ENCODE data around the gene CALML5. TPM values are rescaled to one million over a fixed set of nuclear protein-coding genes. Genes with fewer than 3 reads are reported as not detected.

CALML5 gene
- total RNA-seq, 1 donor from 2014 or later, result not detected

DNA sequence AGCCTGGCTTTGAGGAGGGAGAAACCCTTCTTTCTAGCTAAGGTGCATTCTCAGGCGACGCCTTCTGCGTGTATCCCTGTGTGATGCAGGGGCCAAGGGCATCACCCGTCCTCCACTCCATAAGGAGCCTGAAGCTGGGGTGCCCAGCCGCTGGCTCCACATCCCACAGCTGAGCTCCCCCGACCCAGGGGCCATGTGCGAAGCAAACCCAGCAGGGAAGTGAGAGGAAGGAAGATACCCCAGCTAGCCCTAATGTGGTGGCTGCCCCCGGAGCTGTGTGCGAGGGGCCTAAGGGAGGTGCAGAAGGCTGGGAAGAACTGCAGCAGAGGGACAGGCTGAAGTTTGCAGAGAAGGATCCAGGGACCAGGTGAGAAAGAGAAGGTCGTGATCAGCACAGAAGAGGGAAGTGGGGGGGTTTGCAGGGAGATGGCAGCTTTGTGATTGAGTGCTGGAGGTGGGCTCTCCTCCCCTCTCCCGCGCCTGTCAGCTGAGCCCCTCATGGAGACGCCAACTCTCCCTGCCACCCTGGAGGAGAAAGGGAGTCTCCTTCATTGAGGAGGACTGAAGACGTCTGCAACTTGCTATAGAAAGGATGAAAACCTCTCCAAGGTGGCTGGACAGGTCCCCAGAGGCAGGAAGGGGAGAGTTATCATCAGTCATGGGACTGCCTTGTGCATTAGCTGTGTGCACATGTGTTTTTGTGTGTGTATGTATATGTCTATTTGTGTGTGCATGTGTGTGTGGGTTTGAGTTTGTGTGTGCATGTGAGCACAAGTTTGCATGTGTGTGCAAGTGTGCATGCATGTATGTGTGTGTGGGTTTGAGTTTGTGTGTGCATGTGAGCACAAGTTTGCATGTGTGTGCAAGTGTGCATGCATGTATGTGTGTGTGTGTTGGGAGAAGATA, 3.5 kb upstream of the CALML5 start:
- intact Hi-C loops (cut with micrococcal nuclease), result no loop called here

DNA sequence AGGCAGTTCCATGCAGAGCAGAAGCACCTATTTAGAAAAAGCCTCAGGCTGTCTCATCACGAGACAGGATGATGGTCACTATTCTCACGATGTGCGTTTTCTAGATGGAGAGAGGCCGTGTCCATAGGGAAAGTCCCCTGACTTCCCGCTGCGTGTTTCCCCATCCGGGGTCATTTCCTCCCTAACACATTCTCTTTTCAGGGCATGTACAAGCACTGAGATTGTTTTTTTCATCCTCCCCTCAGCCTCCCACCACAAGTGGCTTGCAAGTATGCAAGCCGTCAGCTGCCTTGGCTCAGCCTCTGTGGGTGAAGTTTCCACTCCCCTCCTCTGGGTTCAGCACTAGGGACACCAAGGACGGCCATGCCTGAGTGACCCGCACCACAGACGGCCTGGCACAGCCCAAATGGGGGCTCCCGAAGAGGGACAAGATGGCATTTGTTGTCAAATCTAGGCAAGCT, 2.7 kb upstream of the CALML5 start:
- intact Hi-C loops (cut with micrococcal nuclease), result no loop called here

DNA sequence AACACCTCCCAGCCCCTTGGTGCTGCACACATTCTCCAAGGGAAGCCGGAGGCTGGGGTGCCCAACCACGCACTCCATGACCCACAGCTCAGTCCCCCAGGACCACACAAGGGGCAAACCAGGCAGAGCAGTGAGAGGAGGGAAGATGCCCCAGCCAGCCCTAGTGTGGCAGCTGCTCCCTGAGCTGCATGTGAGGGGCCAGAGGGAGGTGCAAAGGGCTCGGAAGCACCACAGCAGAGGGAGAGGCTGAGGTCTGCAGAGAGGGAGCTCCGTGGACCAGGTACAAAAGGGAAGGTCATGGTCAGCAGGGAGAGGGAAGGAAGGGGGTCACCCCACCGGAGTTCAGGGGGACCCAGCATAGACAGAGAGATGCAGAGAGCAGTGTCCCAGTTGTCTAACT, 1.5 kb upstream of the CALML5 start:
- intact Hi-C loops (cut with micrococcal nuclease), result no loop called here

DNA sequence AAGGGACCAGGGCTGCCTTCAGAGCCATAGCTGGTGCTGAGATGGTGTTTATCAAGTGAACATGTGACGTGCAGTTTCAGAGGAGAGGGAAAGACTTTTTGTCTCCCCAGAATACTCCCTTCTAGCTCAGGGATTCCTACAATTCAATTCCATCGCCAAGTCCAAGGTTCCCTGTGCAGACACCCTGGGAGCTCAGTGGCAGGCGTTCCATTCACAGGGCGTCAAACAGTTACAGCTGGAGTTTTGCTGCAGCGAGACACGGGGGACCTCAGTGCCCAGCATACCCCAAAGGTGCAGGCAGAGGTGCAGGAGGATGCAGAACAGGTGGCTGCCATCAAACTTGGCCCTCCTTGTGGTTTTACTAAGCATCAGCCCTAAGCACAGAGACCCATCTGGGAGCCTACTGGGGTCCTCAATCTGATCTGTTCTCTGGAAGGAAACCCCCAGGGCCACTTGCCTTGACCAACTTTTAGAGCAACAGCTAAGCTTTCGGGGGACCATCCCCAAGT, 846 bp upstream of the CALML5 start:
- intact Hi-C loops (cut with micrococcal nuclease), result no loop called here

DNA sequence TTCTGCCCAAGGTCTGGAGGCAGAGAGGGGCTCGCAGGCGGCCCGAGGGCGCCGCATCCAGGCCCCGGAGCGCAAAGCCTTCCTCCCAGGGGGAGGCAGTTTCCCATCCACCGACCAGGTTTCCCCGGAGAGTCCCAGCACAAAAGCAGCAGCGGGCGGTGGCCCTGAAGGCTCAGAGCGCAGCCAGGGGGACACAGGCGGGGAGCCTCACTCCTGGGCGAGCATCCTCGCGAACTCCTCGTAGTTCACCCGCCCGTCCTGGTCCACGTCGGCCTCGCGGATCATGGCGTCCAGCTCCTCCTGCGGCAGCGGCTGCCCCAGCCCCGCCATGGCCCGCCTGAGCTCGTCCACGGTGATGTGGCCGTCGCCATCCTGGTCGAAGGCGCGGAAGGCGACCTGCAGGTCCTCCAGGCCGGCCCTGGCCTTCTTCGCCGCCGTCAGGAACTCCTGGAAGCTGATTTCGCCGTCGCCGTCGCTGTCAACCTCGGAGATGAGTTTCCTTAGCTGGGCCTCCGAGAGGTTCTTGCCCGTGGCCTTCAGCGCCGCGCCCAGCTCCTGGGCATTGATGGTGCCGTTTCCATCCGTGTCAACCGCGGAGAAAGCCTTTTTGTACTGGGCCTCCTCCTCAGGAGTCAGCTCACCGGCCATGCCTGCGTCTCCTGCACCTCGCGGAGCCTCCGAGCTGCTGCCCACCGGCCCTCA, 428 bp downstream of the CALML5 start:
- intact Hi-C loops (cut with micrococcal nuclease), result no loop called here

DNA sequence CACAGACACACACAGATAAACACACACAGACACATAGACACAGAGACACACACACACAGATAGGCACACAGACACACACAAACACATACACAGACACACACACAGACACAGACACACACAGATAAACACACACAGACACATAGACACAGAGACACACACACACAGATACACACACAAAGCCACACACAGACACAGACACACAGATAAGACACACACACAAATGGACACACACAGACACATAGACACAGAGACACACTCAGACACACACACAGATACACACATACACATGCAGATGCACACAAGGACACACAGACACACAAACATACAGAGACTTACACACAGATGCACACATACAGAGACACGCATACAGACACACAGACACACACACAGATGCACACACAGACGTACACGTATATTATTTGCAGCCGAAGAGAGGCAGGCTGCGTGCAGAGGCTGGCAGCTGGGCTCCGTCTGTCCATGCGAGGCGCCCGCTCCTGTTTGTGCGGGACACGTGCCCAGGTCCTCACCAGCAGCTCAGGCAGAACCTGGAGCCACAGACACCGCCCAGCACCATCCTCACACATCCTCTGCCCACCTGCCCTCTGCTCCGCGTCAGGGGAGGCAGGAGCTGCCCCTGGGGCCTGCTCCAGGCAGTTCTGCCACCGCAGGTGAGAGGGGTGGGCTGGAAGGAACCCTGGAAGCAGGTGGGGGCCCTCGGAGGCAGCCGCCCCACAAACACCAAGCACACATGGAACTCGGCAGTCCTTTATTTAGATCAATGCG, 1.2 kb downstream of the CALML5 start:
- intact Hi-C loops (cut with micrococcal nuclease), result no loop called here

DNA sequence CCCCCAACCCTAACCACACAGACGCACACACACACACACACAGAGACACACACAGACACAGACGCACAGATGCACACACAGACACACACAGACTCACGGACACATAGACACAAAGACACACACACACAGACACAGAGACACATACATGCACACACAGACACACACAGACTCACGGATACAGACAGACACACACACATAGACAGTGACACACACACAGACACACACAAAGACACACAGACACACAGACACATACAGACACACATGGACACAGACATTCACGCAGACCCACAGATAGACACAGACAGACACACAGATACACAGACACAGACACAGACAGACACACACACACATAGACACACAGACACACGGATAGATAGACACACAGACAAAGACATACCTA, 2.1 kb downstream of the CALML5 start:
- intact Hi-C loops (cut with micrococcal nuclease), result no loop called here

DNA sequence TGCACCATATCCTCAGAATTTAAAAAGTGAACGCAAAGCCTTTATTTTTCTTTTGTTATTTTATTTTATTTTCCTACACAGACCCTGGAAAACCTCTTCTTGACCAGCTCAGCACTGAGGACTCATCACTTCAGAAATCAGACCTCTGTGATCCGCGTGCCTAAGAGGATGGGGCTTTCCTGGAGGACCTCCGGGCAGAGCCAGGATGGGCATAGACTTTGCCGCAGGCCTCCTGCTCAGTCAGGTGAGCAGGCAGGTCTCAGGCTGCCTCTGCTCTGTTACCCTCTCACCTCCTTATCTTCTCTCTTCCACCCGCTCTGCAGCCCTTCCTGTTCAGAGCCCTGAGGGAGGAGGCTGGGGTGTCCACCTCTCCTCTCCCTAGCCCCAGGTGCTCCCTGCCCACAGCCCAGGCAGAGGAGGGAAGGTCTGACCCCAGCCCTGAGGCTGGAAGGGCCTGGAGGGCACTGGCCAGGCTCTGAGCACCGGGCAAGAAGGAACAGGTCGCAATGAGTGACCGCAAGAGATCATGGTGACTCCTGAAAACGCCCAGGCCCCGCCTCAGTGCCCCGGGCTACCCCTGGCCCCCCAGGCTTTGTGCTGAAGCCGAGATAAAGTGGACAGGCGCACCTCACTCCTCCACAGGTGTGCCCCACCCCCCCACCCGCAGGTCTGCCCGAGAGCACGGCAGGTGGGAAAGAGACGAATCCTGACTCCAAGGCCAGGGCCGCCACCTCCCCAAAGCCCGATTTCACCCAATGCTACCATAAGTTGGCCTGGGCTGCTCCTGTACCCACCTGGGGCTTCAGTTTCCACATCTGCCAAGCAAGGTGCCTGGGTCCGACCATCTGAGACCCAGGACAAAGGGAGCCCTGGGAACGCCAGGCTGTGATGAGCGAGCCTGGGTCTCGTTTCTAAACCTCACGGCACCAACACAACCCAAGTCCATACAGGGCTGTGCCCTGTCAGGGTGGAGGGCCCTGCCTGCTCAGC, 2.8 kb downstream of the CALML5 start:
- intact Hi-C loops (cut with micrococcal nuclease), result no loop called here

DNA sequence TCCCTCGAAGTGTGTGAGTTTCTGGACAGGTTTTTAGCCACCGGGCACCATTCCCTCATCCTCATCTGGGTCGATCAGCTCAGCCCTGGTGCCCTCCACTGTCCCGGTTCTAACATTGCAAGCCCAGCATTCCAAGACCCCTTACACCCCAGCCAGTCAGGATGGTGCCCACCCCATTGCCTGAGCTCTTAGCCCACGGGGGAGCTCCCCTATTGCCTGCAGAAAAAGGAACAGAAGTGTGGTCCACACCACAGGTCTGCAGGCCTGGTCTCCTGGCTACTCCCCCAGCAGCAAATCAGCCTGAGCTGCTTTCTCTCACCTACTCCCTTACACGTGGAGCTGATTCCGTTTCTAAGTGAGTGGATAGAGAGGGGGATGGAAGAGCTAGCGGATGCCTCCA, 4.8 kb downstream of the CALML5 start:
- intact Hi-C loops (cut with micrococcal nuclease), result no loop called here

DNA sequence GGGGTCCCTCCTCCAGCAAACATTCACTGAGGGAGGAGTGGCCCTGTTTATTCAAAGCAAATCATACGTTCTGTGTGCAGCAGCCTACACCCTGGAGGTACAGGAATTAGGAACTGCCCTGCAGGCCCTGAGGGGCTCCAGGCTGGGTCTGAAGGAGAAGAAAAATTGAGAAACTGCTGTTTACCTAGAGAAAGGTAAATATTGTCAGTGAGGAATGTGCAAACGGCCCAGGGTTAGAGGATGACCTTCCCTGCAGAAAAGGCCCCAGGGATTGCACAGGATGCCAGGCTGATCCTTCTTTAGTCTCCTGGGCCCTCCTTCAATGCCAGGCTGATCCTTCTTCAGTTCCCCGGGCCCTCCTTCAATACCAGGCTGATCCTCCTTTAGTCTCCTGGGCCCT, 5.7 kb downstream of the CALML5 start:
- intact Hi-C loops (cut with micrococcal nuclease), result no loop called here

DNA sequence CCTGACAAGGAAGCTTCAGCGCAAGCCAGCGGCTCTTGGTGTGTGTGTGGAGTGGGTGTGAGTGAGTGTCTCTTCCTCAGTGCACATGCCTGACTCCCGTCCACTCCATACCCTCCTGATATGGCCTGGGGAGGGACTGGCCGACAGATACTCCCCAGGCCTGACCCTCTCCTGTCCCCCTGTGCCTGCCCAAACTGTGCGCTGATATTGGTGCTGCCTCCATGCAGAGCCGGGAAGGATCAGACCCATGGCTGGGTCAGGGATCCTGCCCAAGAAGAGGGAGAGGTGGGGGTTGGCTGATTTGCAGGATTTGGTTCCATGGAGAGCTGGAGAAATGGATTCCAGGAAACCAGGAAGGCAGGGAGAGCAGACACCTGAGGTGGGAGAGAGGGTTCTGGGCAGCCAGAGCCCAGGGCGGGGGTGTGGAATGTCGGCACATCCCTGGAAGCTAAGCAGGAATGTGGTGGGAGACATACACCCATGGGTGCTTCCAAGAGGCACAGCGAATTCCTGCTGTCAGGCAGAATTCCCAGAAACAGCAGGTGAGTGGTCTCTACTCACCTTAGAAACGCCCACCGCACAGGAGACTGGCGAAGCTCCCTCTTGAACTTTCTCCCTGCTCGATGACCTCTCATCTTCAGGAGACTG, 6.3 kb downstream of the CALML5 start:
- intact Hi-C loops (cut with micrococcal nuclease), result no loop called here

DNA sequence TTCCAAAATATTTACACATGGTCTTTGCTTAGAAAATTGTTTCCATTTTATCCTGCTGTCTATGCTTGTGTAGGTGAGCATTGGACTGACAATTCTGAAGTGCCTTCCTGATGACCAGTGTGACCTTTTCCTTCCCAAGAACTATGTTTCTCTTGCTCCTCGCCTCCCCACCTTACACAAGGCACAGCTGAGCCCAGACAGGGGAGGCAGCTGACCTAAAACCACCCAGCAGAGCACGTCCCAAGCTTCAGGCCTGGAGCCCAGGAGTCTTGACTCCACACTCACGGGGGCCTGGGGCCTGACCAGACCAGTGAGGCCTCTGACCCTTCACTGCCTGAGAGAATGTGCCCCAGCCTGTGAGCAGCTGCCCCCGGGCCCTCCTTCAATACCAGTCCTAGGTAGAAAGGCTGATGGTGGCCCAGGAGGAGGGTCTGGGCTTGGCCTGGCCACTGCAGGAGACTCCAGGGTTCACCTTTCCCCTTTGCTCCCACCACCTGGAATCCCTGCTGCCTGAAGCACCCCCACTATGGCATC, 7.0 kb downstream of the CALML5 start:
- intact Hi-C loops (cut with micrococcal nuclease), result no loop called here

DNA sequence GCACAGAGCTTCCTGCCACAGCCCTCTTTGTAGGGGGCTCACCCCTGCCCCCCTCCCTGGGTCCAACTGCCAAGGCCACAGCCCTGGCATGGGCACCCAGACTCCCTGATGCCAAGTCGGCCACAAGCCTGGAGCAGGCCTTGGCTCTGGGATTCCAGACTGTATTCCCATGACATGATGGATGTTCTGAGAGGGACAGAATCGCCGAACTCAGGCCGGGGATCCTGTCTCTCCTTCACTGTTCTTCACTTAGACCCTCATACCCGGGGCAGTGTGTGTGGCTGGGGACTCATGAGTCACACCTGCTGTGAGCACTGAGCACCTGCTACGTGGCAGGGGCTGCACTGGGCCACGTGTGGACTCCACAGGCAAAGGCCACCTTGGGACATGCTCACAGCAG, 7.9 kb downstream of the CALML5 start:
- intact Hi-C loops (cut with micrococcal nuclease), result no loop called here

DNA sequence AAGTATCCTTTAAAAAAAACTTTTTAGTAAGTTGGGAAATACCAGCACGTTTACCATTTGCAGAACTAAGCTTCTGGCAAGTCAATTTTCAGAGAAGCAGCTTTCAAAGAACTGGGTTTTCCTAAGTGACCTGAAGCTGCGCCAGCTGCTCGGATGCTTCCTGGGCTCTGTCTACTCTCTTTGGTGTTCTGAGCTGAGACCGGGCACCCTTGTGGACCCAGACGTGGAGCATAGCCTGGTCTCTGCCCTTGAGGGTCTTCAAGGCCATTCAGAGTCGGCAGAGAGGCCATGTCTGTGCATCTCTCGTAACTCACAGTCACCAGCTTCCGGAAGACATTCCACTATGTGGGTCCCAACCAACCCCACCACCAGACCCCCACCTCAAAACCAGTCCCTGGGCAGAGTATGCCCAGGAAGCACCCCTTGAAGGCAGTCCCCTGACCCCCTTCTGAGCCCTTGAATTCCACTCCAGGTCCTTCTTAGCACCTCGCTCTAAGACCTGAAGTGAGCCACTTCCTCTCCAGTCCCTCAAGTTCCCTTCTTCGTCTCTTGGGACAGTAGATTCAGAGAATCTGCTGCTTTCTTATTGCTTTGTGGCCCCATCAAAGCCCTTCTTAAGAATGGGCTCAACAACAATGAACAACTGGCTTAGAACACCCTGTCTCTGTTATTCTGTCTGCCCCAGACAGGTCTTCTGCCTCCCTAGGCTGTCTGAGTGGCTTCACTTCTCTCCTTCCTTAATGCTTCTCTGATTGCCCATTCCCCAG, 8.5 kb downstream of the CALML5 start:
- intact Hi-C loops (cut with micrococcal nuclease), result no loop called here

DNA sequence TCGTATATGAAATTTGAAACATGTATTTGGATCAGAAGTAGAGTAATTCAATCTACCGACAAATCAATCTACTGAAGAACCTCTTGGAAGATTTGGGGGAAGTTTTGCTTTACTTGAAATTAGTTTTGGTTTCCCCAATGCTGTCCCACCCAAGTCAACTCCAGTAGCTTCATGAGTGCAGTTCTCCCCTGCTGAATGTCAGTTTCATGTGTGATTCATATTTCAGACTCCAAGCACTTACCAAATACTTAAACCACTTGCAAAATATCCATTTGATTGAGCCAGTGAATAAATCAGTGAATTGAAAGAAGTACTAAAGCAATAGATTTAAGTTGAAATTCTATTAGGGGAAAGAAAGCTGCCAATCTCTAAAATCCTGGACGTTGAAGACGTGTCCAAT, 9.3 kb downstream of the CALML5 start:
- intact Hi-C loops (cut with micrococcal nuclease), result no loop called here

DNA sequence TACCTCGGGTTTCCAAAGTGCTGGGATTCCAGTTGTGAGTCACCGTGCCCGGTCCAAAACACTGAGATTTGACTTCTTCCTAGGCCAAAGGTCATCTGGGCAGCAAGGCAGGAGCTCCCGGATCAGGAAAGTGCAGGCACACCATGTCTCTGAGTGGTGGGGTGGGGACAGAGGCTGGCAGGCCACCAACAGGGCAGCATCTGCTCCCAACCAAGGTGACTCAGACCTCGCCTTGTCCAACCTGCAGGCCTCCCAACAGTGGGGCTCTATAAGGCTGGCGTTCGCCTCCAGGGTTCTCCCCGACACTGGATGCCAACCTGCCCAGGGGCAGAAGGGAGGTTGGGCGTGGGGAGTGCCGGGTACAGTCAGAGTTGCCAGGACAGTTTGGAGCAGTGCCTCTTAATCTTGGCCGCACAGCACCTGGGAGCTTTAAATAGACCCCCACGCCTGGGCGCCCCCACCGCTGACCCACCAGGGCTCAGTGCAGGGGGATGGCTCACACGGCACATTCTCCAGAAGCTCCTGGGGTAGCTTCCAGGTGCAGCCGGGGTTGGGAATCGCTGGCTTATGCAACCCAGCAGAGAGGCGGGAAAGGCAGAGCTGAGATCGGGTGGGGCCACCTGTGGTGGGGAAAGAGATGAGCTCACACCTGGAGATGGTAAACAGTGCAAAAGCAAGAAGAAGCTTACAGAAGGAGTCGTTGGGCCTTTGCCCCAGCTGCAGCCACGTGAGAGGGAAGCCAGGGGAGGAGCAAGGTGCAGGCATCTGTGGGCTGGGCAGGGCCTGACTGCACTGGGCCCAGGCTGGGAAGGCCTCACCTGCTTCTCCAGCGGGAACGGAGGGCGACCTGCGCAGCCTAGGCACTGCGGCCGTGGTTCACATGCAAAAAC, 10.9 kb downstream of the CALML5 start:
- intact Hi-C loops (cut with micrococcal nuclease), result no loop called here

DNA sequence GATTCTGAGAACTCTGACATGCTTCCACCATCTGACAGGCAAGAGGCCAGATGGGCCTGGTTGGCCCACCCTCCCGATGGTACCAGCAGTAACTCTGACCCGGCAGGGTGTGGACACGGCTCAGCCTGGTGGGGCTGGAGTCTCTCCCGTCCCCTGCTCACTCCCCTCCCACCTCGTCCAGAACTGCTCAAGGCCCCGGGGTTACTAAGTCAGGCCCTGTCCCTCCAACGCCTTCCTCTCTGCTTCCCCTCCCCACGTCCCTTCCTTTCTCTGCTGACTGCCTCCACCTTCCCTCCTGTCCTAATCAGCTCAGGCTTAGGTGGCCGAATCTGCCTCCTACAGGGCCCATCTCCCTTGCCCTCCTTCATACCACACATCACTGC, 12.5 kb downstream of the CALML5 start:
- intact Hi-C loops (cut with micrococcal nuclease), result no loop called here
